HCT116 (cell line): ENCODE measurements around the gene SFXN4. TPM values are rescaled to one million over a fixed set of nuclear protein-coding genes. Genes with fewer than 3 reads are reported as not detected.

Experiments
- ATAC-seq: fragments of 200-7000 bp; cut with Tn5 transposase; 2 replicates; pipeline ENCODE4 v1.9.1; 2020; ENCODE audit warnings: mild to moderate bottlenecking, moderate library complexity
- BruUV-seq: library from RNA; stranded (reverse); fragments of 400-500 nt; replicated peaks from 2 replicates; lab custom pipeline; 2021; lab: Mats Ljungman, UMichigan
- CTCF ChIA-PET: fragments of 300-600 bp; sonication (Branson Sonifier 250); formaldehyde crosslinking; loops from one replicate; lab custom pipeline; 2021; ENCODE audit warnings: antibody characterized with exemption; lab: Charles Lee
- POLR2A ChIA-PET: fragments of 300-600, 350-600 bp; sonication (Branson Sonifier 250); formaldehyde crosslinking; loops from one replicate; lab custom pipeline; 2021; ENCODE audit warnings: antibody characterized with exemption; lab: Charles Lee
- RAD21 ChIA-PET, 2 experiments: fragments of 300-600 bp; sonication (Branson Sonifier 250); formaldehyde crosslinking; loops; one replicate each; lab custom pipeline; 2023; ENCODE audit warnings: low total read pairs in 2 of 2; ENCODE audit not compliant: uncharacterized antibody in 2 of 2, unreplicated experiment in 2 of 2, low non-redundant PET in 1 of 2; lab: Charles Lee
- DNase-seq: peaks from one replicate; pipeline ENCODE4 v3.0.0-alpha.2; 2010; ENCODE audit warnings: low read depth, low spot score
- H2AFZ ChIP-seq: fragments of 200-600 bp; shearing (Covaris generic), sonication (generic); 2 replicates; pipeline ENCODE4 v1.6.1; 2017; ENCODE audit warnings: low read depth, mixed run types, mixed read lengths, antibody characterized with exemption, low read length; ENCODE audit not compliant: poor library complexity, severe bottlenecking
- H3K27ac ChIP-seq: 2 replicates; pipeline ENCODE4 v1.5.1; 2012; ENCODE audit warnings: low read depth, low read length
- H3K27me3 ChIP-seq: fragments of 200-600 bp; sonication (generic); 2 replicates; pipeline ENCODE4 v1.6.1; 2016; ENCODE audit warnings: mixed run types, low read length, mixed read lengths; ENCODE audit not compliant: insufficient read depth
- H3K36me3 ChIP-seq, 2 experiments: fragments of 200-500 bp in 1 of 2; fragments of 200-600 bp in 1 of 2; sonication (Bioruptor generic) in 1 of 2; sonication (generic) in 1 of 2; 2 replicates each; pipeline versions ENCODE4 v1.5.1 to v1.6.1; 2014 to 2016; ENCODE audit warnings: low read length in 2 of 2, inconsistent platforms in 1 of 2, mixed read lengths in 1 of 2, mixed run types in 1 of 2; ENCODE audit not compliant: insufficient read depth in 2 of 2, control insufficient read depth in 1 of 2
- H3K4me1 ChIP-seq, 2 experiments: fragments of 200-600 bp in 1 of 2; sonication (generic) in 1 of 2; 2 replicates each; pipeline versions ENCODE4 v1.5.1 to v1.6.1; 2012 to 2017; ENCODE audit warnings: low read length in 2 of 2, inconsistent platforms in 1 of 2, mild to moderate bottlenecking in 1 of 2, mixed read lengths in 1 of 2, mixed run types in 1 of 2, moderate library complexity in 1 of 2; ENCODE audit not compliant: insufficient read depth in 2 of 2, control insufficient read depth in 1 of 2
- H3K4me2 ChIP-seq: fragments of 200-600 bp; sonication (generic); 2 replicates; pipeline ENCODE4 v1.6.1; 2017; ENCODE audit warnings: mixed run types, low read length, mixed read lengths
- H3K4me3 ChIP-seq, 2 experiments: fragments of 200-600 bp in 1 of 2; sonication (generic) in 1 of 2; replicated peaks in 1 of 2; 2 replicates each; pipeline ENCODE4 v1.5.1; 2011 to 2016; ENCODE audit warnings: low read length in 2 of 2, control low read depth in 1 of 2, low read depth in 1 of 2, mild to moderate bottlenecking in 1 of 2, mixed read lengths in 1 of 2, mixed run types in 1 of 2
- H3K79me2 ChIP-seq: fragments of 200-600 bp; sonication (generic); 2 replicates; pipeline ENCODE4 v1.6.1; 2017; ENCODE audit warnings: mild to moderate bottlenecking, mixed run types, low read length, moderate library complexity, mixed read lengths; ENCODE audit not compliant: insufficient read depth
- H3K9ac ChIP-seq: fragments of 200-600 bp; sonication (generic); 2 replicates; pipeline ENCODE4 v1.6.1; 2016; ENCODE audit warnings: low read length, mixed read lengths
- H3K9me2 ChIP-seq: fragments of 200-600 bp; sonication (generic), shearing (Covaris generic); 2 replicates; pipeline ENCODE4 v1.6.1; 2017; ENCODE audit warnings: mixed run types, mild to moderate bottlenecking, moderate library complexity; ENCODE audit not compliant: insufficient read depth
- H3K9me3 ChIP-seq, 2 experiments: fragments of 200-500 bp in 1 of 2; fragments of 200-600 bp in 1 of 2; sonication (Bioruptor generic) in 1 of 2; sonication (generic) in 1 of 2; 2 replicates each; pipeline ENCODE4 v1.6.1; 2014 to 2017; ENCODE audit warnings: low read length in 2 of 2, mixed read lengths in 2 of 2, inconsistent platforms in 1 of 2, low read depth in 1 of 2, mild to moderate bottlenecking in 1 of 2, mixed run types in 1 of 2, moderate library complexity in 1 of 2; ENCODE audit not compliant: control insufficient read depth in 1 of 2, insufficient read depth in 1 of 2
- H4K20me1 ChIP-seq: fragments of 200-600 bp; sonication (generic), shearing (Covaris generic); 2 replicates; pipeline ENCODE4 v1.6.1; 2017; ENCODE audit warnings: mixed run types, mild to moderate bottlenecking, moderate library complexity; ENCODE audit not compliant: insufficient read depth
- ATF3 ChIP-seq: IDR thresholded peaks from 2 replicates; pipeline ENCODE4 v1.6.1; 2012
- CBX3 ChIP-seq: IDR thresholded peaks from 2 replicates; pipeline ENCODE4 v1.6.1; 2012; ENCODE audit warnings: low read depth
- CTCF ChIP-seq, 3 experiments: fragments of 200-600 bp in 1 of 3; sonication (generic) in 1 of 3; IDR thresholded peaks in 2 of 3; conservative IDR thresholded peaks in 1 of 3; 2 replicates each; pipeline ENCODE4 v1.5.1; 2012 to 2017; ENCODE audit warnings: low read depth in 2 of 3, low read length in 2 of 3, antibody characterized with exemption in 1 of 3, borderline replicate concordance in 1 of 3, control low read depth in 1 of 3, mild to moderate bottlenecking in 1 of 3, mixed read lengths in 1 of 3, mixed run types in 1 of 3, moderate library complexity in 1 of 3; ENCODE audit not compliant: insufficient read depth in 1 of 3
- EGR1 ChIP-seq: IDR thresholded peaks from 2 replicates; pipeline ENCODE4 v1.6.1; 2012; ENCODE audit warnings: low read depth
- ELF1 ChIP-seq: IDR thresholded peaks from 2 replicates; pipeline ENCODE4 v1.6.1; 2012; ENCODE audit warnings: low read depth, borderline replicate concordance
- EZH2 ChIP-seq: fragments of 200-600 bp; sonication (generic); IDR thresholded peaks from 2 replicates; pipeline ENCODE4 v1.6.1; 2017; ENCODE audit warnings: antibody characterized with exemption, mixed run types
- EZH2phosphoT487 ChIP-seq: fragments of 200-600 bp; IDR thresholded peaks from 2 replicates; pipeline ENCODE4 v1.6.1; 2018; ENCODE audit warnings: antibody characterized with exemption, borderline replicate concordance
- FOSL1 ChIP-seq: IDR thresholded peaks from 2 replicates; pipeline ENCODE4 v1.6.1; 2012; ENCODE audit warnings: low read depth
- MAX ChIP-seq: IDR thresholded peaks from 2 replicates; pipeline ENCODE4 v1.6.1; 2012
- POLR2A ChIP-seq: IDR thresholded peaks from 2 replicates; pipeline ENCODE4 v1.7.0; 2011; ENCODE audit warnings: borderline replicate concordance; ENCODE audit not compliant: insufficient read depth, insufficient read length; ENCODE audit errors: extremely low read depth
- POLR2AphosphoS5 ChIP-seq: IDR thresholded peaks from 2 replicates; pipeline ENCODE4 v1.6.1; 2011; ENCODE audit warnings: mild to moderate bottlenecking, low read depth, low read length, moderate library complexity
- RAD21 ChIP-seq: IDR thresholded peaks from 2 replicates; pipeline ENCODE4 v1.6.1; 2012; ENCODE audit warnings: low read depth, mild to moderate bottlenecking
- REST ChIP-seq: IDR thresholded peaks from 2 replicates; pipeline ENCODE4 v1.6.1; 2012; ENCODE audit warnings: low read depth
- SIN3A ChIP-seq: IDR thresholded peaks from 2 replicates; pipeline ENCODE4 v1.6.1; 2012; ENCODE audit warnings: low read depth
- SP1 ChIP-seq: IDR thresholded peaks from 2 replicates; pipeline ENCODE4 v1.6.1; 2012; ENCODE audit warnings: low read depth
- TCF7L2 ChIP-seq: IDR thresholded peaks from 2 replicates; pipeline ENCODE4 v1.7.0; 2011; ENCODE audit warnings: borderline replicate concordance, inconsistent platforms; ENCODE audit not compliant: insufficient read depth, insufficient read length; ENCODE audit errors: extremely low read depth
- YY1 ChIP-seq: IDR thresholded peaks from 2 replicates; pipeline ENCODE4 v1.6.1; 2011; ENCODE audit warnings: low read length, low read depth, moderate library complexity, mild to moderate bottlenecking; ENCODE audit not compliant: insufficient replicate concordance; ENCODE audit errors: extremely low read depth
- ZFX ChIP-seq: fragments of 450-650 bp; IDR thresholded peaks from 2 replicates; pipeline ENCODE4 v1.6.1; 2017
- ZNF274 ChIP-seq: fragments of 200-500 bp; sonication (Bioruptor generic); IDR thresholded peaks from 2 replicates; pipeline ENCODE4 v1.6.1; 2014; ENCODE audit warnings: mild to moderate bottlenecking, low read depth, low read length, inconsistent platforms
- intact Hi-C: fragments of 100-400 bp; cut with micrococcal nuclease; formaldehyde crosslinking; loops from 2 replicates; pipeline ENCODE4 v1.10.0; 2022
- total RNA-seq: library from RNA; stranded (reverse); gene quantifications from one replicate; pipeline ENCODE4 v1.2.1, GENCODE V29; 2021; ENCODE audit not compliant: unreplicated experiment

Gene SFXN4
- total RNA-seq, 1 experiment from 2014 or later = 58.2 TPM

- intact Hi-C loops = no loop called here
- Histone ChIP-seq H3K9ac (no peak overlapping the region), H2AFZ (no peak overlapping the region), H3K9me2 (no peaks in the 10 kb centered on the region), H3K9me3 (no peaks in the 10 kb centered on the region), H3K27ac (no peak overlapping the region), H3K4me3 (no peak overlapping the region), H3K27me3 (no peaks in the 10 kb centered on the region), H3K4me1 (peaks cover 4 to 13% of the 10 kb centered on the region in 2 experiments; a peak in 3 of 4 replicates), H3K79me2 (no peaks in the 10 kb centered on the region), H3K4me2 (no peak overlapping the region), H3K36me3 (peaks cover 8 to 22% of the 10 kb centered on the region in 2 experiments), H4K20me1 (no peaks in the 10 kb centered on the region)
- CTCF ChIA-PET = no interaction called here
- TF ChIP-seq ATF3 (no peak), EZH2 (no peak), EGR1 (no peak), SIN3A (no peak), RAD21 (no peak), MAX (no peak), YY1 (no peak), TCF7L2 (no peak), REST (no peak), ZFX (no peak), POLR2A (no peak), ZNF274 (no peak), CBX3 (no peak), SP1 (no peak), POLR2AphosphoS5 (no peak), ELF1 (no peak), EZH2phosphoT487 (no peak), FOSL1 (no peak), CTCF (IDR thresholded peaks at IDR 0.05 in 2 of 3, conservative IDR thresholded peaks at IDR 0.05 in 1 of 3; ENCODE audit: borderline replicate concordance in 1 of 3, insufficient read depth in 1 of 3, low read depth in 2 of 3, low read length in 2 of 3) (no peak)
- RAD21 ChIA-PET = no interaction called here
- no TSS peak for BruUV-seq
- DNase-seq (no peak), ATAC-seq (peak; percentile 41; the same call in 1 of the 2 replicates)
- POLR2A ChIA-PET = no interaction called here
Observed at GRCh38 chr10:119119400-119119799, 46.1 kb downstream of the SFXN4 start.
